Measurements from ENCODE around the gene PTGS1.
"Not testable (repeated sequence)": the region's sequence is repeated elsewhere in the genome, so short reads cannot be mapped to it uniquely, and the experiment has no call there.

PTGS1 gene

GRCh38 chr9:122370869-122371755 lies at the start of gene PTGS1:
Gene PTGS1 (plus strand): TSS chr9:122371024. CDS start chr9:122371085, 61 bp downstream.
- no peak for TF ChIP-seq CTCF (IDR thresholded peaks at IDR 0.05; ENCODE audit: control extremely low read depth, extremely low read depth, low read depth, missing control alignments)
- peak; percentile 73 for DNase-seq (ENCODE audit: extremely low spot score)
- ChIA-PET CTCF (interaction anchor here (0.9 to 1.6 kb wide), 2 partner anchors 20 to 109 kb away, joined by 3 to 4 read pairs; no protein-coding TSS in a partner anchor), POLR2A (no interaction called here)

GRCh38 chr9:122322553-122322952 lies 48.3 kb upstream of the PTGS1 start:
- POLR2A ChIA-PET: no interaction called here
- CTCF ChIA-PET: no interaction called here
- DNase-seq (ENCODE audit: extremely low spot score): no peak

GRCh38 chr9:122324665-122325064 lies 46.2 kb upstream of the PTGS1 start:
- CTCF ChIA-PET; POLR2A ChIA-PET; DNase-seq (ENCODE audit: extremely low spot score): not testable (repeated sequence)

More at GRCh38 chr9:122322553-122322952, 48.3 kb upstream of the PTGS1 start:
- no peak for TF ChIP-seq CTCF (IDR thresholded peaks at IDR 0.05; ENCODE audit: control extremely low read depth, extremely low read depth, low read depth, missing control alignments)

GRCh38 chr9:122325124-122325523 lies 45.7 kb upstream of the PTGS1 start:
- DNase-seq (ENCODE audit: extremely low spot score): no peak
- ChIA-PET CTCF (no interaction called here), POLR2A (no interaction called here)
- TF ChIP-seq CTCF (IDR thresholded peaks at IDR 0.05; ENCODE audit: control extremely low read depth, extremely low read depth, low read depth, missing control alignments): no peak

GRCh38 chr9:122327175-122327574 lies 43.6 kb upstream of the PTGS1 start:
- no peak for TF ChIP-seq CTCF (IDR thresholded peaks at IDR 0.05; ENCODE audit: control extremely low read depth, extremely low read depth, low read depth, missing control alignments)
- ChIA-PET CTCF (interaction anchor here (0.7 to 1.8 kb wide), 6 partner anchors 13 to 204 kb away, joined by 3 to 4 read pairs (median 4); partner anchors contain the start of genes MORN5 and NDUFA8), POLR2A (no interaction called here)
- DNase-seq (ENCODE audit: extremely low spot score): no peak

- CTCF ChIA-PET: interaction anchor here (1.2 to 1.3 kb wide), 2 partner anchors 21 to 203 kb away, joined by 3 to 4 read pairs; no protein-coding TSS in a partner anchor
- no peak for DNase-seq (ENCODE audit: extremely low spot score)
- TF ChIP-seq CTCF (IDR thresholded peaks at IDR 0.05; ENCODE audit: control extremely low read depth, extremely low read depth, low read depth, missing control alignments): no peak
- POLR2A ChIA-PET: no interaction called here
Observed at GRCh38 chr9:122329597-122329996, 41.2 kb upstream of the PTGS1 start.

- POLR2A ChIA-PET; DNase-seq (ENCODE audit: extremely low spot score): not testable (repeated sequence)
- CTCF ChIA-PET: interaction anchor here (1.4 kb wide), 1 partner anchor 214 kb away, joined by 4 read pairs; no protein-coding TSS in a partner anchor
Observed at GRCh38 chr9:122330466-122330865, 40.4 kb upstream of the PTGS1 start.

Data from GM10248 (cell line).